CD4-positive, alpha-beta T cell treated with Interleukin-17A for 4 hours (primary cell): ENCODE data around the gene ELL2.
"Not testable (repeated sequence)": the region's sequence is repeated elsewhere in the genome, so short reads cannot be mapped to it uniquely, and the experiment has no call there.

Source experiments
- DNase-seq: peaks from one replicate; pipeline ENCODE4 v3.0.0-alpha.2; 2020; ENCODE audit warnings: mixed read lengths

ELL2 gene

GRCh38 chr5:95927927-95928723 is 33.5 kb downstream of the ELL2 start:
- no peak for DNase-seq

- DNase-seq = not testable (repeated sequence)
These were observed 34.4 kb downstream of the ELL2 start for GRCh38 chr5:95927300-95927699.

- DNase-seq = no peak
These were observed 35.7 kb downstream of the ELL2 start for GRCh38 chr5:95925939-95926338.

- no peak for DNase-seq
These were observed 36.3 kb downstream of the ELL2 start for GRCh38 chr5:95925378-95925744.

GRCh38 chr5:95924720-95925377 is 36.8 kb downstream of the ELL2 start:
- DNase-seq = no peak

GRCh38 chr5:95923918-95924544 is 37.6 kb downstream of the ELL2 start:
- no peak for DNase-seq

GRCh38 chr5:95922798-95923197 is 38.9 kb downstream of the ELL2 start:
- DNase-seq = no peak

GRCh38 chr5:95921501-95921900 is 40.1 kb downstream of the ELL2 start:
- no peak for DNase-seq

GRCh38 chr5:95920822-95921221 is 40.8 kb downstream of the ELL2 start:
- no peak for DNase-seq

GRCh38 chr5:95919658-95920057 is 42.0 kb downstream of the ELL2 start:
- DNase-seq = no peak

- DNase-seq = no peak
These were observed 43.1 kb downstream of the ELL2 start for GRCh38 chr5:95918421-95919006.

- DNase-seq = no peak
These were observed 44.4 kb downstream of the ELL2 start for GRCh38 chr5:95917207-95917606.

- no peak for DNase-seq
These were observed 45.0 kb downstream of the ELL2 start for GRCh38 chr5:95916687-95917085.

- DNase-seq = no peak
These were observed 45.5 kb downstream of the ELL2 start for GRCh38 chr5:95915999-95916686.

- DNase-seq = no peak
These were observed 48.0 kb downstream of the ELL2 start for GRCh38 chr5:95913663-95914062.

- DNase-seq = no peak
These were observed 49.6 kb downstream of the ELL2 start for GRCh38 chr5:95912029-95912428.

- no peak for DNase-seq
These were observed 51.1 kb downstream of the ELL2 start for GRCh38 chr5:95910521-95910920.

GRCh38 chr5:95909738-95910137 is 51.9 kb downstream of the ELL2 start:
- no peak for DNase-seq

GRCh38 chr5:95908799-95909198 is 52.9 kb downstream of the ELL2 start:
- no peak for DNase-seq

GRCh38 chr5:95907740-95908706 is 53.6 kb downstream of the ELL2 start:
- DNase-seq = no peak

- no peak for DNase-seq
These were observed 54.5 kb downstream of the ELL2 start for GRCh38 chr5:95907067-95907705.
